SKM-1 (cell line): ENCODE measurements around the gene SLC1A5.
"Not testable (repeated sequence)": the region's sequence is repeated elsewhere in the genome, so short reads cannot be mapped to it uniquely, and the experiment has no call there.

Experiments
- DNase-seq: peaks from one replicate; lab custom pipeline; 2025; ENCODE audit not compliant: unreplicated experiment; lab: John Stamatoyannopoulos, UW

Gene SLC1A5

GRCh38 chr19:46802152-46802551, 13.8 kb upstream of the SLC1A5 start:
- DNase-seq: no peak

GRCh38 chr19:46798713-46799112, 10.3 kb upstream of the SLC1A5 start:
- DNase-seq: no peak

- DNase-seq: no peak
Measured at GRCh38 chr19:46797881-46798280, 9.5 kb upstream of the SLC1A5 start.

GRCh38 chr19:46791944-46792343, 3.5 kb upstream of the SLC1A5 start:
- peak; percentile 2 for DNase-seq

GRCh38 chr19:46789371-46789770, 977 bp upstream of the SLC1A5 start:
- no peak for DNase-seq

- no peak for DNase-seq
Measured at GRCh38 chr19:46788968-46789338, 559 bp upstream of the SLC1A5 start.

- DNase-seq: no peak
Measured at GRCh38 chr19:46787331-46788261, 798 bp downstream of the SLC1A5 start.

- no peak for DNase-seq
Measured at GRCh38 chr19:46787040-46787330, 1.4 kb downstream of the SLC1A5 start.

GRCh38 chr19:46786236-46787039, 2.0 kb downstream of the SLC1A5 start:
- peak; percentile 50 for DNase-seq

GRCh38 chr19:46785980-46786235, 2.5 kb downstream of the SLC1A5 start:
- no peak for DNase-seq

GRCh38 chr19:46785054-46785979, 3.1 kb downstream of the SLC1A5 start:
- no peak for DNase-seq

GRCh38 chr19:46784262-46785053, 3.9 kb downstream of the SLC1A5 start:
- peak; percentile 29 for DNase-seq

GRCh38 chr19:46783670-46784069, 4.7 kb downstream of the SLC1A5 start:
- no peak for DNase-seq

GRCh38 chr19:46782355-46783019, 5.9 kb downstream of the SLC1A5 start:
- no peak for DNase-seq

- DNase-seq: not testable (repeated sequence)
Measured at GRCh38 chr19:46777956-46778645, 10.3 kb downstream of the SLC1A5 start.

- no peak for DNase-seq
Measured at GRCh38 chr19:46776927-46777911, 11.2 kb downstream of the SLC1A5 start.

GRCh38 chr19:46775642-46776258, 12.6 kb downstream of the SLC1A5 start:
- DNase-seq: no peak

- DNase-seq: no peak
Measured at GRCh38 chr19:46773018-46773399, 15.4 kb downstream of the SLC1A5 start.
